NCI-H510A treated with DMSO at 0.1 percent for 48 hours (cell line): ENCODE data around the gene SINHCAF.
"Not testable (repeated sequence)": the region's sequence is repeated elsewhere in the genome, so short reads cannot be mapped to it uniquely, and the experiment has no call there.

Source experiments
- DNase-seq: peaks from one replicate; lab custom pipeline; 2025; lab: John Stamatoyannopoulos, UW

Gene SINHCAF

GRCh38 chr12:31325877-31326631 is at the start of gene SINHCAF:
SINHCAF (minus strand) TSS chr12:31326150; CDS start chr12:31298204, 27,946 bp downstream.
- peak; percentile 96 for DNase-seq

- not testable (repeated sequence) for DNase-seq
Measured at GRCh38 chr12:31375422-31375821, 49.5 kb upstream of the SINHCAF start.

- no peak for DNase-seq
Measured at GRCh38 chr12:31371256-31371620, 45.3 kb upstream of the SINHCAF start.

- DNase-seq: no peak
Measured at GRCh38 chr12:31370531-31371255, 44.7 kb upstream of the SINHCAF start.

GRCh38 chr12:31369712-31370521 is 44.0 kb upstream of the SINHCAF start:
- peak; percentile 50 for DNase-seq

- no peak for DNase-seq
Measured at GRCh38 chr12:31368666-31369361, 42.9 kb upstream of the SINHCAF start.

GRCh38 chr12:31366104-31366621 is 40.2 kb upstream of the SINHCAF start:
- no peak for DNase-seq

GRCh38 chr12:31363831-31364230 is 37.9 kb upstream of the SINHCAF start:
- DNase-seq: no peak

GRCh38 chr12:31363416-31363809 is 37.5 kb upstream of the SINHCAF start:
- no peak for DNase-seq

- DNase-seq: peak; percentile 14
Measured at GRCh38 chr12:31362759-31363415, 36.9 kb upstream of the SINHCAF start.

- DNase-seq: peak; percentile 54
Measured at GRCh38 chr12:31362115-31362758, 36.3 kb upstream of the SINHCAF start.

GRCh38 chr12:31361730-31362114 is 35.8 kb upstream of the SINHCAF start:
- no peak for DNase-seq

GRCh38 chr12:31355747-31356107 is 29.8 kb upstream of the SINHCAF start:
- no peak for DNase-seq

- DNase-seq: peak; percentile 50
Measured at GRCh38 chr12:31353750-31354708, 28.1 kb upstream of the SINHCAF start.

- no peak for DNase-seq
Measured at GRCh38 chr12:31346267-31346666, 20.3 kb upstream of the SINHCAF start.

- DNase-seq: no peak
Measured at GRCh38 chr12:31343139-31343538, 17.2 kb upstream of the SINHCAF start.

- no peak for DNase-seq
Measured at GRCh38 chr12:31342286-31342685, 16.3 kb upstream of the SINHCAF start.

- no peak for DNase-seq
Measured at GRCh38 chr12:31339831-31340622, 14.1 kb upstream of the SINHCAF start.

GRCh38 chr12:31337952-31338351 is 12.0 kb upstream of the SINHCAF start:
- no peak for DNase-seq
